GM18951 (cell line): ENCODE results near the gene MRPS18B.
"Not testable (repeated sequence)": the region's sequence is repeated elsewhere in the genome, so short reads cannot be mapped to it uniquely, and the experiment has no call there.

Experiments used
- POLR2A ChIP-seq: IDR thresholded peaks from 4 replicates; pipeline ENCODE4 v1.6.1; 2011; ENCODE audit warnings: mild to moderate bottlenecking; ENCODE audit not compliant: insufficient read length, insufficient read depth; ENCODE audit errors: extremely low read depth
- in situ Hi-C: fragments of 300-500 bp; cut with MboI; formaldehyde crosslinking; loops from one replicate; pipeline ENCODE4 v1.12.0; 2022; ENCODE audit warnings: low sequenced_read_pairs, mixed read lengths, inconsistent platforms; ENCODE audit not compliant: unreplicated experiment

MRPS18B gene

GRCh38 chr6:30641048-30641447 is 23.4 kb downstream of the MRPS18B start:
- in situ Hi-C loops, result no loop called here
- TF ChIP-seq POLR2A, result no peak

GRCh38 chr6:30643656-30644055 is 26.0 kb downstream of the MRPS18B start:
- in situ Hi-C loops, result no loop called here
- no peak for TF ChIP-seq POLR2A

GRCh38 chr6:30644769-30645168 is 27.1 kb downstream of the MRPS18B start:
- no peak for TF ChIP-seq POLR2A
- in situ Hi-C loops, result no loop called here

- in situ Hi-C loops, result no loop called here
- no peak for TF ChIP-seq POLR2A
Observed at GRCh38 chr6:30645989-30646388, 28.3 kb downstream of the MRPS18B start.

GRCh38 chr6:30646450-30647241 is 29.0 kb downstream of the MRPS18B start, which contains the start of gene C6orf136:
Gene C6orf136, plus strand, starts transcription at chr6:30647133. Its CDS starts 99 bp downstream, at chr6:30647232.
- in situ Hi-C loops, result no loop called here
- TF ChIP-seq POLR2A, result no peak

GRCh38 chr6:30647242-30648116 is 29.8 kb downstream of the MRPS18B start:
- peak; percentile 49 for TF ChIP-seq POLR2A
- in situ Hi-C loops, result no loop called here

- in situ Hi-C loops, result no loop called here
- TF ChIP-seq POLR2A, result no peak
Observed at GRCh38 chr6:30651143-30651542, 33.5 kb downstream of the MRPS18B start.

- in situ Hi-C loops, result no loop called here
- no peak for TF ChIP-seq POLR2A
Observed at GRCh38 chr6:30654798-30655742, 37.4 kb downstream of the MRPS18B start.

GRCh38 chr6:30655743-30656094 is 38.1 kb downstream of the MRPS18B start:
- in situ Hi-C loops, result no loop called here
- no peak for TF ChIP-seq POLR2A

GRCh38 chr6:30656513-30656912 is 38.9 kb downstream of the MRPS18B start:
- no peak for TF ChIP-seq POLR2A
- in situ Hi-C loops, result no loop called here

GRCh38 chr6:30657454-30657853 is 39.8 kb downstream of the MRPS18B start:
- no peak for TF ChIP-seq POLR2A
- in situ Hi-C loops, result no loop called here

GRCh38 chr6:30657922-30658321 is 40.3 kb downstream of the MRPS18B start:
- in situ Hi-C loops, result not testable (repeated sequence)
